ENCODE data around the gene THAP7.

The THAP7 gene

DNA sequence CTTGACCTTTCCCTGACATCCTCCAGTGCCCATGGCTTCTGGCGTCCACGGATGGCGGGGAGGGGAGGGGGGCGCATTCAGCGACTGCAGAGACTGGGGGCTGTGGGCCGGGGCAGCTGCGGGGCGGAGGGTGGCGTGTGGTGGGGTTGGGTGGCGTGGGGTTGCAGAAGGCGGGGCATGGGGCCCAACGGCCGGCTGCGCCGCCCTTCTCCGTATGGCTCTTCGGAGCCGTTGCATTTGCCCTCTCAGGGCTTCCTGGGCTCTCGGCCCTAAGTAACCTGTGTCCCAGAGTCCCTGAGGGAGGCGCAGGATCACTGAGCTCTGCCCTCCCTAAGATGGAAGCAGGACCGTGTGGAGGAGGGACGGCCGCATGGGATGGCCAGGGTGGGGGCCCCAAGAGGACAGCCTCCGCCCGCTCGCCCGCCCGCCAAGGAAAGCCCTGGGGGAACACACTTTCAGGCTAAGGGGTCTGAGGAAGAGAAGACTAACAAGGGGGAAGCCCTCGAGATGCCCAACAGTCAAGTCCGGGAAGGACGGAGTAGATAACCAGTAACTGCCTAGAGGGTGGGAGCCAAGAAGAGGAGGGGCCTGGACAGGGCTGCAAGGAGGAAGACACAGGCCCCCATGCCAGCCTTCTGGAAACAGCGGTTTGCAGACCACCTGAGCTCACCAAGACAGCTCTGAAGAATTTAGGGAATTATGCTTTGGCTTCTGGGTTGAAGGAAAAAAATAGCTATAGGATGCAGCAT is 44.1 kb downstream of the THAP7 start:
- no peak for DNase-seq
- H3K27ac ChIP-seq, result peak overlapping the region in 1 of 2 donors; percentile 17

DNA sequence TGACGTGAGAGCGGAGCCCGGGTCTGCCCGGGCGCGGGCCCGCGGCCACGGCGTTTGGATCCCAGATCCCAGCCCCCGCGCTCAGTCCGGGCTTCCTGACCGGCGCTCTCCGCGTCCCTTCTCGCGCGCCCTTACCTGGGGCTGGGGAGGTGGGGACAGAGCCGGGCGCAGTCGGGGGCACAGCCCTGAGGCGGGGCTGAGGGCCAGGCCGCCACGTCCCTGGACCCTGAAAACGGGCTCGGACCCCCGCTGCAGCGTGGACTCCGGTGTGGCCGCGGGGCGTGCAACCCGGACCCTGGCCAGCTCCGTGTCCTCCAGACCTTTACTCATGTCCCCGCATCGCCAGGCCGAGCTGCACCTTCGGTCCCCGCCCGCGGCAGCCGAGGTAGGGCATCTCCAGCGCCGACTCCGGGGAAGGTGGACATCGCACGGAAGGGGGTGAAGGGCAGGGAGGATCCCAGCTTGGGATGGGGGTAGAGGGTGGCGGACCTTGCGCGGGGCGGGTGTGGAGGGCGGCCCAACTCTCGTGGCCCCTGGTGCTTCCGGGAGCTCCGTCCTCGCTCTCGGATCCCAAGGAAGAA is 44.7 kb downstream of the THAP7 start:
- no peak for DNase-seq
- Histone ChIP-seq H3K4me3 (peak overlapping the region; percentile 53 to 64), H3K9me3 (no peaks in the 10 kb centered on the region), H3K27ac (peak overlapping the region in 1 of 2 donors; percentile 17), H3K4me1 (peaks cover 0 to 23% (median 18%) of the 10 kb centered on the region in 4 donors), H3K27me3 (peaks cover 0 to 10% of the 10 kb centered on the region in 2 donors), H3K36me3 (peaks cover 2 to 18% (median 16%) of the 10 kb centered on the region in 3 donors)
- TF ChIP-seq, protein P1, sequence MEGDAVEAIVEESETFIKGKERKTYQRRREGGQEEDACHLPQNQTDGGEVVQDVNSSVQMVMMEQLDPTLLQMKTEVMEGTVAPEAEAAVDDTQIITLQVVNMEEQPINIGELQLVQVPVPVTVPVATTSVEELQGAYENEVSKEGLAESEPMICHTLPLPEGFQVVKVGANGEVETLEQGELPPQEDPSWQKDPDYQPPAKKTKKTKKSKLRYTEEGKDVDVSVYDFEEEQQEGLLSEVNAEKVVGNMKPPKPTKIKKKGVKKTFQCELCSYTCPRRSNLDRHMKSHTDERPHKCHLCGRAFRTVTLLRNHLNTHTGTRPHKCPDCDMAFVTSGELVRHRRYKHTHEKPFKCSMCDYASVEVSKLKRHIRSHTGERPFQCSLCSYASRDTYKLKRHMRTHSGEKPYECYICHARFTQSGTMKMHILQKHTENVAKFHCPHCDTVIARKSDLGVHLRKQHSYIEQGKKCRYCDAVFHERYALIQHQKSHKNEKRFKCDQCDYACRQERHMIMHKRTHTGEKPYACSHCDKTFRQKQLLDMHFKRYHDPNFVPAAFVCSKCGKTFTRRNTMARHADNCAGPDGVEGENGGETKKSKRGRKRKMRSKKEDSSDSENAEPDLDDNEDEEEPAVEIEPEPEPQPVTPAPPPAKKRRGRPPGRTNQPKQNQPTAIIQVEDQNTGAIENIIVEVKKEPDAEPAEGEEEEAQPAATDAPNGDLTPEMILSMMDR (IDR thresholded peaks at IDR 0.05), result no peak
- intact Hi-C loops (cut with DNase I; ENCODE audit: low total_unique reads), result no loop called here

More for the DNA sequence above, 44.1 kb downstream of the THAP7 start:
- H3K4me3 ChIP-seq, result peak overlapping the region; percentile 53 to 64
- peaks cover 0 to 11% (median 9%) of the 10 kb centered on the region in 3 donors for H3K36me3 ChIP-seq
- intact Hi-C loops (cut with DNase I; ENCODE audit: low total_unique reads), result no loop called here
- H3K27me3 ChIP-seq, result peaks cover 0 to 16% of the 10 kb centered on the region in 2 donors
- H3K4me1 ChIP-seq, result peaks cover 0 to 23% (median 18%) of the 10 kb centered on the region in 4 donors
- TF ChIP-seq, protein P1 (IDR thresholded peaks at IDR 0.05), result no peak
- no peaks in the 10 kb centered on the region for H3K9me3 ChIP-seq

DNA sequence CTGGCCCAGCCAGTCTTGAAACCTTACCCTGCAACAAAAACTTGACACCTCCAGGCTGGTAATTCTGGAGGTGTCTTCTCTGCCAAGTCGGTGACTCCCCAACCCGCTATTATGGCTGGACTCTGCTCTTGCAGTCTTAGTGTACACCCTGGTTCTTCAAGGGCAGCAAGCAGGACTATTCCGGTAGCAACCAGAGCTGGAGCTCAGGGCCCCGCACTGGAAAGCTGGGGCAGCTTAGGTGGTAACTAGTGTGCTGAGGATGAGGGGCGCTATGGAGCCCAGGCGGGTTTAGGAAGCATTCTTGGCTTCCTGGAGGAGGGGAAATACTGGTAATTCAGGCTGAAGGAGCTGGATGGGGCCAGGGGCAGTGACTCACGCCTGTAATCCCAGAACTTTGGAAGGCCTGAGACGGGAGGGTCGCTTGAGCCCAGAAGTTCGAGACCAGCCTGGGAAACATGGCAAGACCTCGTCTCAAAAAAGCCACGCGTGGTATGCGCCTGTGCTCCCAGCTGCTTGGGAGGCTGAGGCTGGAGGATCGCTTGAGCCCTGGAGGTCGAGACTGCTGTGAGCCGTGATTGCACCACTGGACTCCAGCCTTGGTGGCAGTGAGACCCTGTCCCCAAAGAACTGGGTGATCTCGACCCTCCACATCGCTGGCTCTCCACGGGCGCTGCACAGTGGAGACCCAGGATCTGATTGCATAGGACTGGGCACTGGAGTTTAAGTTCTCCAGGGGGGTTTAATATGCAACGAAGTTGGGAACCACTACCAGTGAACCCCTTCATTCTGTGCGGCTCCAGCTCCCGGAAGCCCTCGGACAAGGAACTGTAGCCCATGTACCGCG is 45.4 kb downstream of the THAP7 start:
- Histone ChIP-seq H3K27me3 (peaks cover 0 to 8% of the 10 kb centered on the region in 2 donors), H3K36me3 (peaks cover 9 to 23% (median 19%) of the 10 kb centered on the region in 3 donors), H3K27ac (peak overlapping the region in 1 of 2 donors; percentile 17), H3K4me3 (peak overlapping the region; percentile 53 to 64), H3K9me3 (no peaks in the 10 kb centered on the region), H3K4me1 (peaks cover 0 to 23% (median 18%) of the 10 kb centered on the region in 4 donors)
- DNase-seq, result no peak
- TF ChIP-seq, protein P1 (IDR thresholded peaks at IDR 0.05), result no peak
- intact Hi-C loops (cut with DNase I; ENCODE audit: low total_unique reads), result no loop called here

DNA sequence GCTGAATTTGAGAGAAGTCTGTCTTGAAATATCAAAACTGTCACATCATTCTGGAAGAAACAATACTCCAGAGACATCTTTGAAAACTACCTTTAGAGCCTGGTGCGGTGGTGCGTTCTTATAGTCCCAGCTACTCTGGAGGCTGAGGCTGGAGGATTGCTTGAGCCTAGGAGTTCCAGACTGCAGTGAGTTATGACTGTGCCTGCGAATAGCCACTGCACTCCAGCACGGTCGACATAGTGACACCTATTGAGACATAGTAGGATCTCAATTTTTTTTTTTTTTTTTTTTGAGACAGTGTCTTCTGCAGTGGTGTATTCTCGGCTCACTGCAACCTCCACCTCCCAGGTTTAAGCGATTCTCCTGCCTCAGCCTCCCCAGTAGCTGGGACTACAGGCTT is 46.4 kb downstream of the THAP7 start:
- no peaks in the 10 kb centered on the region for H3K9me3 ChIP-seq
- no peak for DNase-seq
- H3K27me3 ChIP-seq, result peaks cover 0 to 6% of the 10 kb centered on the region in 2 donors
- H3K27ac ChIP-seq, result no peak overlapping the region
- peaks cover 17 to 32% (median 28%) of the 10 kb centered on the region in 3 donors for H3K36me3 ChIP-seq
- TF ChIP-seq, protein P1 (IDR thresholded peaks at IDR 0.05), result no peak
- H3K4me3 ChIP-seq, result no peak overlapping the region
- intact Hi-C loops (cut with DNase I; ENCODE audit: low total_unique reads), result no loop called here
- H3K4me1 ChIP-seq, result peaks cover 0 to 23% (median 18%) of the 10 kb centered on the region in 4 donors

DNA sequence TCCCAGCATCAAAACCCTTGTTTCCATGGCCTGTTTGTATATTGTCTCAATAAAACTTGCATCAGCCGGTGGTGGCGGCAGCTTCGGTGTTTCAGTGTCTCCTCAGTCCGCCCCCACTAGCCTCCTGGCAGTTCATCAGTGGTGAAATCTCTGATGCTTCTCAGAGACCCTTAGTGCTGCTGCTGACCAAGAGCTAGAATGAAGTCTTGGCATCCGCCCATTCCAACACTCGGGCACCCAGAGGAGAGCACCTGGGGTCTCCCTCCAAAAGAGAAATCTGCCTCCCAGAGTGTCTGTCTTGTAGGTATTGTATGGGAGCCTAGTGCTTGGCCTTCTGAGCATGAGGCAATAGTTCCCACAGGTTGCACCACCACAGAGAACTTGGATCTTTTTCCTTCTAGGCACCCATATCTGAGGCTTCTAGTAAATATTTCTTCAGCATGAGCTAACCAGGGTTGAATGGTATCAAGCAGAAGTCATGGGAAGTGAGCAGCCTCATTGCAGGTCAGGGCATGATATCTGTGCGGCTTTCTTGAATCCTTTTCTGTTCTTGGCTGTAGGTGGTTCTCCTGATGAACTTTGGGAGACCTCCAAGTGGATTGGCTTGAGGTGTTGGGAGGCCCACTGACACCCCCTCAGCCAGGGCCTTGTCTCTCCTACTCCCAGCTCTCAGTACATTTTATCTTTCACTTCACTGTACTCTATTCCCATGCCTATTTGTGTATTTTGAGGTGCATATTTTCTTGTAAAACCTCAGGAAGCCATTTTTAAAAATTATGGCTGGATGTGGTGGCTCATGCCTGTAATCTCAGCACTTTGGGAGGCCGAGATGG is 48.0 kb downstream of the THAP7 start:
- peaks cover 25 to 49% (median 33%) of the 10 kb centered on the region in 3 donors for H3K36me3 ChIP-seq
- TF ChIP-seq, protein P1 (IDR thresholded peaks at IDR 0.05), result no peak
- H3K4me1 ChIP-seq, result peaks cover 0 to 23% (median 18%) of the 10 kb centered on the region in 4 donors
- intact Hi-C loops (cut with DNase I; ENCODE audit: low total_unique reads), result no loop called here
- no peak overlapping the region for H3K4me3 ChIP-seq
- H3K27me3 ChIP-seq, result no peaks in the 10 kb centered on the region
- DNase-seq, result no peak
- no peaks in the 10 kb centered on the region for H3K9me3 ChIP-seq
- no peak overlapping the region for H3K27ac ChIP-seq
